Large intestine (tissue), 3 donors: Measurements from ENCODE around the gene SRGAP3. TPM values are rescaled to one million over a fixed set of nuclear protein-coding genes. Genes with fewer than 3 reads are reported as not detected.

ENCODE experiments used
- DNase-seq, 2 donors: peaks; one replicate each; pipeline versions ENCODE4 v3.0.0 to v3.0.0-alpha.2; 2013
- H3K27ac ChIP-seq: one replicate; pipeline ENCODE4 v1.5.1; 2013; ENCODE audit warnings: low read length
- H3K27me3 ChIP-seq: 2 replicates; pipeline ENCODE4 v1.6.1; 2013; ENCODE audit warnings: low read length; ENCODE audit not compliant: control insufficient read depth, insufficient read depth
- H3K36me3 ChIP-seq: 2 replicates; pipeline ENCODE4 v1.6.1; 2013; ENCODE audit warnings: low read length; ENCODE audit not compliant: control insufficient read depth, insufficient read depth
- H3K4me1 ChIP-seq: one replicate; pipeline ENCODE4 v1.6.1; 2013; ENCODE audit warnings: low read length; ENCODE audit not compliant: control insufficient read depth, insufficient read depth
- H3K4me3 ChIP-seq: one replicate; pipeline ENCODE4 v1.5.1; 2013; ENCODE audit warnings: low read length
- H3K9me3 ChIP-seq: one replicate; pipeline ENCODE4 v1.6.1; 2013; ENCODE audit warnings: mild to moderate bottlenecking, low read depth, low read length, moderate library complexity; ENCODE audit not compliant: control insufficient read depth
- WGBS: methylation state at CpG from one replicate; pipeline ENCODE4 v1.1.5; 2013; ENCODE audit warnings: low lambda C conversion rate; ENCODE audit not compliant: insufficient coverage; 5-methylcytosine and 5-hydroxymethylcytosine counted together
- polyA plus RNA-seq: library from polyadenylated mRNA; unstranded; fragments of 120-200 nt; gene quantifications from one replicate; pipeline ENCODE4 v1.2.1, GENCODE V29; 2013

SRGAP3 gene
- polyA plus RNA-seq, 1 donor, result 6.5 TPM

GRCh38 chr3:9007928-9008327 lies 241.5 kb downstream of the SRGAP3 start:
- H3K27ac ChIP-seq, result no peak overlapping the region
- WGBS, result no CpG with 5 or more reads among the region's 2 CpGs
- H3K9me3 ChIP-seq, result no peaks in the 10 kb centered on the region
- no peaks in the 10 kb centered on the region for H3K27me3 ChIP-seq
- DNase-seq, result no peak
- H3K4me3 ChIP-seq, result no peak overlapping the region
- peaks cover 4% of the 10 kb centered on the region for H3K36me3 ChIP-seq
- H3K4me1 ChIP-seq, result no peaks in the 10 kb centered on the region

GRCh38 chr3:9007213-9007612 lies 242.2 kb downstream of the SRGAP3 start:
- DNase-seq, result no peak
- no peaks in the 10 kb centered on the region for H3K4me1 ChIP-seq
- WGBS, result no CpG with 5 or more reads among the region's 2 CpGs

GRCh38 chr3:9000041-9000440 lies 249.4 kb downstream of the SRGAP3 start:
- no peak for DNase-seq
- Histone ChIP-seq H3K4me1 (no peaks in the 10 kb centered on the region), H3K36me3 (no peaks in the 10 kb centered on the region), H3K9me3 (no peaks in the 10 kb centered on the region), H3K27ac (no peak overlapping the region), H3K4me3 (no peak overlapping the region), H3K27me3 (no peaks in the 10 kb centered on the region)

More at GRCh38 chr3:9007213-9007612, 242.2 kb downstream of the SRGAP3 start:
- peaks cover 4% of the 10 kb centered on the region for H3K36me3 ChIP-seq
- H3K27ac ChIP-seq, result no peak overlapping the region
- no peaks in the 10 kb centered on the region for H3K27me3 ChIP-seq
- H3K4me3 ChIP-seq, result no peak overlapping the region
- H3K9me3 ChIP-seq, result no peaks in the 10 kb centered on the region

GRCh38 chr3:8997151-8997550 lies 252.3 kb downstream of the SRGAP3 start:
- Histone ChIP-seq H3K4me1 (no peaks in the 10 kb centered on the region), H3K9me3 (no peaks in the 10 kb centered on the region), H3K27me3 (no peaks in the 10 kb centered on the region), H3K36me3 (no peaks in the 10 kb centered on the region), H3K27ac (no peak overlapping the region), H3K4me3 (no peak overlapping the region)
- no peak for DNase-seq
- no CpG with 5 or more reads among the region's 3 CpGs for WGBS

- Histone ChIP-seq H3K4me3 (no peak overlapping the region), H3K36me3 (no peaks in the 10 kb centered on the region), H3K4me1 (no peaks in the 10 kb centered on the region), H3K27me3 (no peaks in the 10 kb centered on the region), H3K9me3 (no peaks in the 10 kb centered on the region), H3K27ac (no peak overlapping the region)
- no CpG with 5 or more reads among the region's 12 CpGs for WGBS
- DNase-seq, result peak; percentile 28 to 36
Measured at GRCh38 chr3:8996681-8997121, 252.7 kb downstream of the SRGAP3 start.

GRCh38 chr3:8996216-8996615 lies 253.2 kb downstream of the SRGAP3 start:
- no peak overlapping the region for H3K27ac ChIP-seq
- WGBS, result no CpG with 5 or more reads among the region's 2 CpGs

GRCh38 chr3:8994226-8994625 lies 255.2 kb downstream of the SRGAP3 start:
- Histone ChIP-seq H3K9me3 (no peaks in the 10 kb centered on the region), H3K27ac (no peak overlapping the region), H3K4me1 (no peaks in the 10 kb centered on the region), H3K4me3 (no peak overlapping the region), H3K27me3 (no peaks in the 10 kb centered on the region), H3K36me3 (no peaks in the 10 kb centered on the region)
- DNase-seq, result no peak
- WGBS, result no CpG with 5 or more reads among the region's 15 CpGs

More at GRCh38 chr3:8996216-8996615, 253.2 kb downstream of the SRGAP3 start:
- Histone ChIP-seq H3K4me1 (no peaks in the 10 kb centered on the region), H3K4me3 (no peak overlapping the region), H3K36me3 (no peaks in the 10 kb centered on the region), H3K27me3 (no peaks in the 10 kb centered on the region), H3K9me3 (no peaks in the 10 kb centered on the region)
- DNase-seq, result no peak

- no peaks in the 10 kb centered on the region for H3K4me1 ChIP-seq
- no peaks in the 10 kb centered on the region for H3K36me3 ChIP-seq
- no peak overlapping the region for H3K27ac ChIP-seq
- WGBS, result no CpG with 5 or more reads among the region's 5 CpGs
- no peak overlapping the region for H3K4me3 ChIP-seq
- DNase-seq, result no peak
- no peaks in the 10 kb centered on the region for H3K27me3 ChIP-seq
- H3K9me3 ChIP-seq, result no peaks in the 10 kb centered on the region
Measured at GRCh38 chr3:8993331-8993730, 256.1 kb downstream of the SRGAP3 start.

- Histone ChIP-seq H3K27me3 (no peaks in the 10 kb centered on the region), H3K9me3 (no peaks in the 10 kb centered on the region), H3K27ac (no peak overlapping the region), H3K4me1 (no peaks in the 10 kb centered on the region), H3K4me3 (no peak overlapping the region), H3K36me3 (no peaks in the 10 kb centered on the region)
- no peak for DNase-seq
- 100% methylated on average over 1 of the region's 11 CpGs for WGBS
Measured at GRCh38 chr3:8992854-8993253, 256.6 kb downstream of the SRGAP3 start.

GRCh38 chr3:8992199-8992598 lies 257.2 kb downstream of the SRGAP3 start:
- Histone ChIP-seq H3K9me3 (no peaks in the 10 kb centered on the region), H3K27me3 (no peaks in the 10 kb centered on the region), H3K4me3 (no peak overlapping the region), H3K4me1 (no peaks in the 10 kb centered on the region), H3K36me3 (no peaks in the 10 kb centered on the region), H3K27ac (no peak overlapping the region)
- no CpG with 5 or more reads among the region's 4 CpGs for WGBS
- no peak for DNase-seq

GRCh38 chr3:8990266-8991215 lies 258.9 kb downstream of the SRGAP3 start:
- Histone ChIP-seq H3K9me3 (no peaks in the 10 kb centered on the region), H3K27ac (no peak overlapping the region), H3K4me1 (no peaks in the 10 kb centered on the region), H3K27me3 (no peaks in the 10 kb centered on the region), H3K4me3 (no peak overlapping the region), H3K36me3 (no peaks in the 10 kb centered on the region)
- WGBS, result no CpG with 5 or more reads among the region's 36 CpGs
- no peak for DNase-seq
